Esophagus muscularis mucosa (tissue), 4 donors: ENCODE measurements around the gene WWOX. TPM values are rescaled to one million over a fixed set of nuclear protein-coding genes. Genes with fewer than 3 reads are reported as not detected.

ENCODE experiments used
- DNase-seq: peaks from one replicate; pipeline ENCODE4 v3.0.0-alpha.2; 2017; ENCODE audit errors: extremely low spot score
- H3K27ac ChIP-seq, 4 donors: fragments of 200-600 bp; sonication (generic); replicated peaks in 1 of 4; 1 replicate in 3 of 4; 2 replicates in 1 of 4; pipeline ENCODE4 v1.5.1; 2016 to 2019; ENCODE audit warnings: mild to moderate bottlenecking in 1 of 4
- H3K27me3 ChIP-seq, 4 donors: fragments of 200-600 bp; sonication (generic); one replicate each; pipeline versions ENCODE4 v1.5.1 to v1.6.0; 2016 to 2019
- H3K36me3 ChIP-seq, 4 donors: fragments of 200-600 bp; sonication (generic); one replicate each; pipeline ENCODE4 v1.5.1; 2016 to 2019
- H3K4me1 ChIP-seq, 4 donors: fragments of 200-600 bp; sonication (generic); one replicate each; pipeline ENCODE4 v1.5.1; 2016 to 2019
- H3K4me3 ChIP-seq, 4 donors: fragments of 200-600 bp; sonication (generic); 1 replicate in 2 of 4; 2 replicates in 2 of 4; pipeline ENCODE4 v1.5.1; 2016 to 2019; ENCODE audit warnings: mild to moderate bottlenecking in 4 of 4, moderate library complexity in 1 of 4
- H3K9me3 ChIP-seq, 4 donors: fragments of 200-600 bp; sonication (generic); 1 replicate in 3 of 4; 2 replicates in 1 of 4; pipeline ENCODE4 v1.5.1; 2016 to 2019
- CTCF ChIP-seq, 3 experiments: fragments of 200-600 bp in 2 of 3; fragments of 450-650 bp in 1 of 3; sonication (generic) in 2 of 3; IDR thresholded peaks; one replicate each; pipeline ENCODE4 v1.5.1; 2017 to 2019; ENCODE audit warnings: antibody characterized with exemption in 3 of 3, mild to moderate bottlenecking in 2 of 3, moderate library complexity in 1 of 3
- EP300 ChIP-seq: sonication (generic); formaldehyde crosslinking; IDR thresholded peaks from one replicate; pipeline ENCODE4 v1.6.1; 2017; ENCODE audit warnings: antibody characterized with exemption
- POLR2A ChIP-seq: fragments of 450-650 bp; IDR thresholded peaks from one replicate; pipeline ENCODE4 v1.6.1; 2017; ENCODE audit warnings: antibody characterized with exemption, moderate library complexity, mild to moderate bottlenecking, low read depth
- POLR2AphosphoS5 ChIP-seq, 2 donors: sonication (generic); formaldehyde crosslinking; IDR thresholded peaks; one replicate each; pipeline ENCODE4 v1.6.1; 2017; ENCODE audit warnings: antibody characterized with exemption in 2 of 2
- WGBS: methylation state at CpG from one replicate; pipeline ENCODE4 v1.1.5; 2018; 5-methylcytosine and 5-hydroxymethylcytosine counted together
- intact Hi-C: fragments of 100-400 bp; cut with DNase I; formaldehyde crosslinking; loops from one replicate; pipeline ENCODE4 v1.15.1; 2023
- total RNA-seq, 4 donors: library from RNA; depleted of rRNA; stranded (reverse); fragments of >200 nt; gene quantifications; one replicate each; pipeline versions ENCODE4 v1.1.0 to v1.2.1, GENCODE V29; 2016

The WWOX gene
- total RNA-seq, 4 donors from 2014 or later, result 14.4 to 27.8 (median 15.4) TPM

GRCh38 chr16:78706637-78707036 is 607.2 kb downstream of the WWOX start:
- intact Hi-C loops, result no loop called here
- H3K4me1 ChIP-seq, result no peaks in the 10 kb centered on the region
- H3K36me3 ChIP-seq, result no peaks in the 10 kb centered on the region
- no peaks in the 10 kb centered on the region for H3K27me3 ChIP-seq
- H3K9me3 ChIP-seq, result peaks cover 0 to 8% (median 4%) of the 10 kb centered on the region in 4 donors
- TF ChIP-seq POLR2A (no peak), CTCF (IDR thresholded peaks at IDR 0.05) (no peak), POLR2AphosphoS5 (IDR thresholded peaks at IDR 0.05) (no peak), EP300 (no peak)
- H3K27ac ChIP-seq, result no peak overlapping the region
- WGBS, result 92% methylated on average over 6 of the region's 6 CpGs
- no peak overlapping the region for H3K4me3 ChIP-seq
- no peak for DNase-seq

- intact Hi-C loops, result no loop called here
- H3K4me1 ChIP-seq, result no peaks in the 10 kb centered on the region
- H3K4me3 ChIP-seq, result no peak overlapping the region
- WGBS, result 95% methylated on average over 15 of the region's 15 CpGs
- no peaks in the 10 kb centered on the region for H3K36me3 ChIP-seq
- DNase-seq, result no peak
- peaks cover 0 to 8% (median 4%) of the 10 kb centered on the region in 4 donors for H3K9me3 ChIP-seq
- H3K27ac ChIP-seq, result no peak overlapping the region
- no peak for TF ChIP-seq EP300
- no peak for TF ChIP-seq CTCF (IDR thresholded peaks at IDR 0.05)
- TF ChIP-seq POLR2A, result no peak
- no peak for TF ChIP-seq POLR2AphosphoS5 (IDR thresholded peaks at IDR 0.05)
- no peaks in the 10 kb centered on the region for H3K27me3 ChIP-seq
Observed at GRCh38 chr16:78709137-78709884, 609.9 kb downstream of the WWOX start.

GRCh38 chr16:78715106-78715505 is 615.7 kb downstream of the WWOX start:
- TF ChIP-seq POLR2A, result no peak
- TF ChIP-seq EP300, result no peak
- TF ChIP-seq POLR2AphosphoS5 (IDR thresholded peaks at IDR 0.05), result no peak
- no peaks in the 10 kb centered on the region for H3K9me3 ChIP-seq
- 61% methylated on average over 3 of the region's 3 CpGs for WGBS
- H3K27me3 ChIP-seq, result no peaks in the 10 kb centered on the region
- no peak overlapping the region for H3K27ac ChIP-seq
- no peak overlapping the region for H3K4me3 ChIP-seq
- no peak for DNase-seq
- intact Hi-C loops, result no loop called here
- no peaks in the 10 kb centered on the region for H3K36me3 ChIP-seq
- H3K4me1 ChIP-seq, result no peaks in the 10 kb centered on the region

DNA sequence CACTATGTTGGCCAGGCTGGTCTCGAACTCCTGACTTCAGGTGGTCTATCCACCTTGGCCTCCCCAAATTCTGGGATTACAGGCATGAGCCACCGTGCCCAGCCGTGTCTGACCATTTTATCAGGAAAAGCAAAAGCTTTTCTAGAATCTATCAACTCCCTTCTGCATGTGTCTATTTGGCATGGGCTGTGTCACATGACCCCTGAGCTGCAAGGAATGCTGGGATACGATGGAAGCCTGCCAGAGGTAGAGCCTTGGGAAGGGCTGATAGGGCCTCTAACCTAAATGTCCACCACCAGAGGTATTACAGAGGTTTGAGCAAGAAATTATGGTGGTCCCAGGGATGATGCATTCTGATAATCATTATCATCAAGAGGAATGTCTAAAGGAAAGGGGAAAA is 616.2 kb downstream of the WWOX start:
- Histone ChIP-seq H3K9me3 (no peaks in the 10 kb centered on the region), H3K4me3 (no peak overlapping the region), H3K36me3 (no peaks in the 10 kb centered on the region), H3K27me3 (no peaks in the 10 kb centered on the region), H3K27ac (no peak overlapping the region), H3K4me1 (no peaks in the 10 kb centered on the region)
- intact Hi-C loops, result no loop called here
- WGBS, result 98% methylated on average over 4 of the region's 4 CpGs
- TF ChIP-seq EP300, result no peak
- TF ChIP-seq CTCF (IDR thresholded peaks at IDR 0.05), result no peak
- no peak for TF ChIP-seq POLR2A
- no peak for TF ChIP-seq POLR2AphosphoS5 (IDR thresholded peaks at IDR 0.05)
- no peak for DNase-seq

- H3K4me1 ChIP-seq, result no peaks in the 10 kb centered on the region
- 65% methylated on average over 2 of the region's 2 CpGs for WGBS
- H3K4me3 ChIP-seq, result no peak overlapping the region
- no peaks in the 10 kb centered on the region for H3K27me3 ChIP-seq
- intact Hi-C loops, result no loop called here
- TF ChIP-seq POLR2AphosphoS5 (IDR thresholded peaks at IDR 0.05), result no peak
- no peak for DNase-seq
- H3K36me3 ChIP-seq, result no peaks in the 10 kb centered on the region
- H3K27ac ChIP-seq, result no peak overlapping the region
- H3K9me3 ChIP-seq, result no peaks in the 10 kb centered on the region
Observed at GRCh38 chr16:78718141-78718540, 618.7 kb downstream of the WWOX start.

DNA sequence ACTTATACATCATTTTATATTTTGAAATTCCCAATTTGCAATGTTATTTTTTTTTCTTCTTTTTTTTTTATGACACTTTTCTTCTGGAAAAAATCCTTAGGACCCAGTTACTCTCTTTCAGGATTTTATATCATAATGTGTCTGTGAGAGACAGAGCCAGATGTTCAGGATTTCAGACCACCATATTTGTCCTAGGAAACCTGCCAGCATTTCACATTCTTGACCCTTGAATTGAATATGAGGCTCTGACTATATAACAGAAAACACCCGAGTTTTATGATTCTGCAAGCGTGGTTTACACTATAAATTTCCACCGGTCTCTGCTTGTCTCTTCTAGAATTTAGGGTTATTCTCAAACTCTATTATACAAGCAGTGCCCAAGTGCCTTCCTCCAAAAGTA is 621.0 kb downstream of the WWOX start:
- 67% methylated on average over 3 of the region's 3 CpGs for WGBS
- Histone ChIP-seq H3K27ac (no peak overlapping the region), H3K4me1 (no peaks in the 10 kb centered on the region), H3K4me3 (no peak overlapping the region), H3K27me3 (no peaks in the 10 kb centered on the region), H3K9me3 (no peaks in the 10 kb centered on the region), H3K36me3 (no peaks in the 10 kb centered on the region)
- intact Hi-C loops, result no loop called here
- TF ChIP-seq EP300, result no peak
- TF ChIP-seq POLR2A, result no peak
- TF ChIP-seq POLR2AphosphoS5 (IDR thresholded peaks at IDR 0.05), result no peak
- TF ChIP-seq CTCF (IDR thresholded peaks at IDR 0.05), result no peak
- DNase-seq, result no peak
